ENCODE data around the gene HOOK2. TPM values are rescaled to one million over a fixed set of nuclear protein-coding genes. Genes with fewer than 3 reads are reported as not detected.

Gene HOOK2
- total RNA-seq, 4 donors from 2014 or later: 55.1 to 227 (median 83.6) TPM

- H3K9me3 ChIP-seq: no peaks in the 10 kb centered on the region
- H3K4me3 ChIP-seq: no peak overlapping the region
- H3K36me3 ChIP-seq: peaks cover 12% of the 10 kb centered on the region
- no peak for DNase-seq (ENCODE audit: low spot score in 2 of 2)
- peaks cover 23% of the 10 kb centered on the region for H3K4me1 ChIP-seq
- 77% methylated on average over 11 of the region's 23 CpGs for WGBS
- peaks cover 8% of the 10 kb centered on the region for H3K27me3 ChIP-seq
- TF ChIP-seq POLR2A (IDR thresholded peaks at IDR 0.05): no peak
- peak overlapping the region; percentile 85 for H3K27ac ChIP-seq
Measured at GRCh38 chr19:12752056-12752781, 23.1 kb downstream of the HOOK2 start.

DNA sequence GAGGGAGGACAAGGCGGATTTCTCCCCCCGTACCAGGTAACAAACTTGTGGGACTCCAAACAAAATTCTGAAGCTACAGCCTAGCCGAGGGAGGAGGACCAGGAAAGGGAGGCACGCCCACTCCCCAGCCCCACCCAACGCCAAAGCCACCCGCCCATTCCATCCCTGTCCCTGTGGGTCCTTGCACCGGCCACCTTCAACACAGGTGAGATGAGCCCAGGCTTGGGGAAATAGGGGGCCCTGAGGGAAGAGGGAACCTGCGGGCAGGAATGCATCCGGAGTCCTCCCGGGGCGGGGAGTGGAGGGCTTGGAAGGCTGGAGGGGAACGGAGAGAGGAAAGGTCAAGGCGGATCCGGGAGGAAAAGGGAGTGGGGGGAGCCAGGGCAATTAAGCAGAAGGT, 23.7 kb downstream of the HOOK2 start, which contains the start of gene BEST2:
BEST2 (plus strand) TSS at position 157 of the 400 bp plus-strand sequence. CDS start 802 bp downstream, outside the sequence.
- H3K27me3 ChIP-seq: peaks cover 8% of the 10 kb centered on the region
- no peaks in the 10 kb centered on the region for H3K9me3 ChIP-seq
- WGBS: 32% methylated on average over 14 of the region's 14 CpGs
- no peak within 1 kb of the TSS for H3K4me3 ChIP-seq
- H3K4me1 ChIP-seq: peaks cover 20% of the 10 kb centered on the region
- DNase-seq (ENCODE audit: low spot score in 2 of 2): no peak
- peaks cover 18% of the 10 kb centered on the region for H3K36me3 ChIP-seq
- no peak for TF ChIP-seq POLR2AphosphoS5 (IDR thresholded peaks at IDR 0.05)
- TF ChIP-seq EP300 (IDR thresholded peaks at IDR 0.05): no peak
- no peak for TF ChIP-seq POLR2A (IDR thresholded peaks at IDR 0.05)
- TF ChIP-seq CTCF (IDR thresholded peaks at IDR 0.05): no peak
- peak within 1 kb of the TSS; percentile 85 for H3K27ac ChIP-seq

- peak overlapping the region; percentile 85 for H3K27ac ChIP-seq
- no peaks in the 10 kb centered on the region for H3K9me3 ChIP-seq
- no peak for DNase-seq (ENCODE audit: low spot score in 2 of 2)
Measured at GRCh38 chr19:12750851-12751250, 24.5 kb downstream of the HOOK2 start.

DNA sequence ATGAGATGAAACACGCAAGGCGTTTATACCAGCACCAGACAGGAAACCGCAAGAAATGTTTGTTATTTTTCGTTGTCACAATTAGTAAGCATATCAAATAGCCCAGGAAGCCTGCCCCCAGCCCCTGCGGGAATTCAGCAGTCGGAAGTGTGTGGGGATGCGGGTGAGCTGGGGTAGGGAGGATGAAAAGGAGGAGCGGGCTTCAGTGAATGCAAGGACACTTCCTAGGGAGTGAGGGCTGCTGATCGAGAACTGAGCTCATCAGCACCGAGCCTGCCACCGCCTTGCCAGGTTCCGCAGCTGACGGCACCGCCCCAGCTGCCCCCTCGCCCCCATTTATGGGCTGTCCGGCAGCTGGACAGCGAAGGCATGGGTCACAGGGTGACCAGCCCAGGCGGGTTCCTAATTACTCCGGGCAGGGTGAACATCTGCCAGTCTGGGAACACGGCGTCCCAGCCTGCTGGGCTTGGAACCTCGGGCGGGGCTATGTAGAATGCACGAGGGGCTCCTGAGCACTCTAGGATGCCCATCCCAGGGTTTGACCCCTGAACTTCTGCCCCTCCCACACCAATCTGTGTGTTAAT, 25.3 kb downstream of the HOOK2 start:
- H3K4me1 ChIP-seq: peaks cover 20% of the 10 kb centered on the region
- H3K36me3 ChIP-seq: peaks cover 34% of the 10 kb centered on the region
- peak overlapping the region; percentile 28 for H3K4me3 ChIP-seq
- TF ChIP-seq CTCF (IDR thresholded peaks at IDR 0.05) (no peak), POLR2A (IDR thresholded peaks at IDR 0.05) (no peak), EP300 (IDR thresholded peaks at IDR 0.05) (no peak), POLR2AphosphoS5 (IDR thresholded peaks at IDR 0.05) (peak in 1 of 3 donors; percentile 4)
- no peak for DNase-seq (ENCODE audit: low spot score in 2 of 2)
- no peaks in the 10 kb centered on the region for H3K9me3 ChIP-seq
- peak overlapping the region; percentile 85 for H3K27ac ChIP-seq
- 20% methylated on average over 18 of the region's 24 CpGs for WGBS
- H3K27me3 ChIP-seq: peaks cover 8% of the 10 kb centered on the region

More at GRCh38 chr19:12750851-12751250, 24.5 kb downstream of the HOOK2 start:
- Histone ChIP-seq H3K4me1 (peaks cover 20% of the 10 kb centered on the region), H3K27me3 (peaks cover 8% of the 10 kb centered on the region), H3K4me3 (no peak overlapping the region), H3K36me3 (peaks cover 26% of the 10 kb centered on the region)
- WGBS: 64% methylated on average over 9 of the region's 9 CpGs
- no peak for TF ChIP-seq POLR2A (IDR thresholded peaks at IDR 0.05)
- no peak for TF ChIP-seq EP300 (IDR thresholded peaks at IDR 0.05)
- TF ChIP-seq POLR2AphosphoS5 (IDR thresholded peaks at IDR 0.05): no peak
- no peak for TF ChIP-seq CTCF (IDR thresholded peaks at IDR 0.05)

- Histone ChIP-seq H3K4me1 (peaks cover 20% of the 10 kb centered on the region), H3K27me3 (peaks cover 8% of the 10 kb centered on the region), H3K27ac (no peak overlapping the region), H3K4me3 (no peak overlapping the region), H3K9me3 (no peaks in the 10 kb centered on the region), H3K36me3 (peaks cover 41% of the 10 kb centered on the region)
- TF ChIP-seq CTCF (IDR thresholded peaks at IDR 0.05): no peak
- no peak for TF ChIP-seq POLR2AphosphoS5 (IDR thresholded peaks at IDR 0.05)
- TF ChIP-seq EP300 (IDR thresholded peaks at IDR 0.05): no peak
- TF ChIP-seq POLR2A (IDR thresholded peaks at IDR 0.05): no peak
- 70% methylated on average over 2 of the region's 6 CpGs for WGBS
- DNase-seq (ENCODE audit: low spot score in 2 of 2): no peak
Measured at GRCh38 chr19:12748489-12748888, 26.9 kb downstream of the HOOK2 start.

All from suprapubic skin (tissue), 4 donors.